Inflammatory macrophage treated with lipopolysaccharide for 4 hours (primary cell): ENCODE measurements around the gene STRBP.
"Not testable (repeated sequence)": the region's sequence is repeated elsewhere in the genome, so short reads cannot be mapped to it uniquely, and the experiment has no call there.

ENCODE experiments used
- DNase-seq: peaks from one replicate; pipeline ENCODE4 v3.0.0-alpha.2; 2020

The STRBP gene

GRCh38 chr9:123282362-123283047 is 14.1 kb upstream of the STRBP start:
- DNase-seq: no peak

GRCh38 chr9:123281659-123282350 is 13.4 kb upstream of the STRBP start:
- no peak for DNase-seq

GRCh38 chr9:123278879-123279493 is 10.6 kb upstream of the STRBP start:
- DNase-seq: not testable (repeated sequence)

GRCh38 chr9:123278361-123278760 is 10.0 kb upstream of the STRBP start:
- no peak for DNase-seq

GRCh38 chr9:123276551-123276950 is 8.2 kb upstream of the STRBP start:
- DNase-seq: peak; percentile 65

GRCh38 chr9:123271133-123271532 is 2.7 kb upstream of the STRBP start:
- DNase-seq: not testable (repeated sequence)

- DNase-seq: no peak
Observed at GRCh38 chr9:123269281-123269680, 895 bp upstream of the STRBP start.

- DNase-seq: no peak
Observed at GRCh38 chr9:123268199-123268464, 254 bp downstream of the STRBP start.

- DNase-seq: no peak
Observed at GRCh38 chr9:123267481-123268198, 746 bp downstream of the STRBP start.

- DNase-seq: no peak
Observed at GRCh38 chr9:123266655-123267399, 1.6 kb downstream of the STRBP start.

GRCh38 chr9:123265833-123266232 is 2.6 kb downstream of the STRBP start:
- DNase-seq: peak; percentile 8

GRCh38 chr9:123263227-123263626 is 5.2 kb downstream of the STRBP start:
- DNase-seq: no peak

GRCh38 chr9:123262338-123262737 is 6.0 kb downstream of the STRBP start:
- DNase-seq: no peak

GRCh38 chr9:123261006-123261677 is 7.2 kb downstream of the STRBP start:
- no peak for DNase-seq

GRCh38 chr9:123260340-123260739 is 8.0 kb downstream of the STRBP start:
- DNase-seq: no peak

GRCh38 chr9:123257276-123257675 is 11.1 kb downstream of the STRBP start:
- DNase-seq: no peak

- DNase-seq: no peak
Observed at GRCh38 chr9:123255718-123256117, 12.7 kb downstream of the STRBP start.

- no peak for DNase-seq
Observed at GRCh38 chr9:123253204-123253603, 15.2 kb downstream of the STRBP start.

GRCh38 chr9:123251741-123252140 is 16.6 kb downstream of the STRBP start:
- DNase-seq: no peak

- no peak for DNase-seq
Observed at GRCh38 chr9:123251324-123251723, 17.1 kb downstream of the STRBP start.

GRCh38 chr9:123250504-123250903 is 17.9 kb downstream of the STRBP start:
- DNase-seq: no peak

GRCh38 chr9:123249162-123249561 is 19.2 kb downstream of the STRBP start:
- not testable (repeated sequence) for DNase-seq
